CD4-positive, alpha-beta memory T cell (primary cell): ENCODE measurements around the gene PPP1R8. TPM values are rescaled to one million over a fixed set of nuclear protein-coding genes. Genes with fewer than 3 reads are reported as not detected.

ENCODE experiments used
- CTCF ChIA-PET: fragments of 350-600 bp; sonication (Branson Sonifier 250); formaldehyde crosslinking; loops from one replicate; lab custom pipeline; 2021; ENCODE audit warnings: inconsistent platforms; ENCODE audit not compliant: partially characterized antibody; lab: Charles Lee
- POLR2A ChIA-PET: fragments of 350-600 bp; sonication (Branson Sonifier 250); formaldehyde crosslinking; loops from one replicate; lab custom pipeline; 2021; ENCODE audit not compliant: partially characterized antibody; lab: Charles Lee
- DNase-seq, 5 donors: peaks; one replicate each; pipeline versions ENCODE4 v3.0.0 to v3.0.0-alpha.2; 2020 to 2022; ENCODE audit warnings: mixed read lengths in 1 of 5
- H3K27ac ChIP-seq: one replicate; pipeline ENCODE4 v1.7.0; 2013; ENCODE audit warnings: low read depth, low read length
- H3K27me3 ChIP-seq: 2 replicates; pipeline ENCODE4 v1.7.0; 2013; ENCODE audit warnings: mild to moderate bottlenecking, low read length, moderate library complexity; ENCODE audit not compliant: insufficient read depth
- H3K36me3 ChIP-seq: 2 replicates; pipeline ENCODE4 v1.7.0; 2013; ENCODE audit warnings: mild to moderate bottlenecking, low read length, moderate library complexity; ENCODE audit not compliant: insufficient read depth
- H3K4me1 ChIP-seq: 2 replicates; pipeline ENCODE4 v1.7.0; 2013; ENCODE audit warnings: mild to moderate bottlenecking, low read length, moderate library complexity; ENCODE audit not compliant: insufficient read depth
- H3K4me3 ChIP-seq, 2 donors: one replicate each; pipeline ENCODE4 v1.7.0; 2013; ENCODE audit warnings: low read length in 2 of 2, mild to moderate bottlenecking in 1 of 2
- H3K9me3 ChIP-seq, 2 donors: one replicate each; pipeline ENCODE4 v1.7.0; 2013; ENCODE audit warnings: low read length in 2 of 2, control low read depth in 1 of 2; ENCODE audit not compliant: control insufficient read depth in 1 of 2
- H3K27ac Mint-ChIP-seq, 7 donors: one replicate each; pipeline ENCODE4 v1.8.0; 2020 to 2021; ENCODE audit warnings: mixed read lengths in 7 of 7, mild to moderate bottlenecking in 6 of 7, inconsistent platforms in 3 of 7, moderate library complexity in 3 of 7
- H3K27me3 Mint-ChIP-seq, 2 donors: one replicate each; pipeline ENCODE4 v1.8.0; 2020 to 2021; ENCODE audit warnings: mixed read lengths in 2 of 2
- H3K36me3 Mint-ChIP-seq, 2 donors: one replicate each; pipeline ENCODE4 v1.8.0; 2020 to 2021; ENCODE audit warnings: mixed read lengths in 2 of 2, inconsistent platforms in 1 of 2, mild to moderate bottlenecking in 1 of 2
- H3K4me1 Mint-ChIP-seq, 4 donors: one replicate each; pipeline ENCODE4 v1.8.0; 2020 to 2021; ENCODE audit warnings: mixed read lengths in 4 of 4, mild to moderate bottlenecking in 1 of 4
- H3K4me3 Mint-ChIP-seq, 8 donors: one replicate each; pipeline ENCODE4 v1.8.0; 2020 to 2021; ENCODE audit warnings: mixed read lengths in 8 of 8, mild to moderate bottlenecking in 7 of 8, moderate library complexity in 6 of 8, inconsistent platforms in 3 of 8
- H3K9me3 Mint-ChIP-seq, 8 donors: one replicate each; pipeline ENCODE4 v1.8.0; 2020 to 2021; ENCODE audit warnings: mixed read lengths in 8 of 8, mild to moderate bottlenecking in 5 of 8, inconsistent platforms in 3 of 8, moderate library complexity in 1 of 8
- intact Hi-C: fragments of 100-400 bp; cut with micrococcal nuclease; formaldehyde crosslinking; loops from one replicate; pipeline ENCODE4 v1.15.1; 2023
- polyA plus RNA-seq, 2 donors: library from polyadenylated mRNA; unstranded; fragments of 300-500 nt; fragmentation: Illumina TruSeq; gene quantifications; one replicate each; pipeline ENCODE4 v1.2.3, GENCODE V29; 2021
- total RNA-seq, 2 experiments: library from RNA; stranded (reverse); gene quantifications; one replicate each; pipeline ENCODE4 v1.2.3, GENCODE V29; 2021

PPP1R8 gene
- total and polyA plus RNA-seq, 4 experiments from 2014 or later: 27.8 to 45.8 (median 40.0) TPM

DNA sequence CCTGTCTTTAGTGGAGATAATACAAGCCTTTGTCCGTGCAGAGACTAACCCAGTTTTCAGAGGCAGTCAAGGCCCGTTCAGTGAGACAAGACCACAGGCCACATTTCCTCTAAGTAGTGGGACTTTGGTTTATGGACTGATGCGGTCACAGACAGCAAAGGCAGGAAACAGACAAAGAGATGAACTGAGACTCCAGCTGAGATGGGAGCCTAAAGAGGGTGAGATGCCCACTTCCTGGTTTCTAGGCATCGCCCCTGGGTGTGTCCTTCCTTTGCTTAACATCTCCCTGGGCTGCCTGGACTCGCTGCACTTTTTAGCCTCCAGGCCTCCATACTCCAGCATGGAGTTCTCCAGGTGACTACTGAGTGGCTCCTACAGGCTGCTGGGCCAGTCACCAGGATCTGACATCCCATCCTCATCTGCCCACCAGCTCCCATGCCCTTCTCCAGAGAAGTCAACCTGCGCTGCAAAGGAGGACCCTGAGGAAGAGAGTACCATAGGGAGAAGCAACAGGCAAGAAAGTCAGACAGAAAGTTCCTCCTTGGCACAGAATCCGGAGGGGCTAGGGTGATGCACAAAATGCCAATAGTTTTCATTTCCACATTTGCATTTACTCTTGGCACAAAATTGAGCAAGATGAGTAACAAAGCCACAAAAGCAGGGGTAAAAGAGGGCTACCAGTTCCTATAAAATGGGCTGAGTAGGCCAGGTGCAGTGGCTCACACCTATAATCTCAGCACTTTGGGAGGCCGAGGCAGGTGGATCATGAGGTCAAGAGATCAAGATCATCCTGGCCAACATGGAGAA is 56.8 kb downstream of the PPP1R8 start:
- intact Hi-C loops: loop anchor here (2.0 kb wide), 2 partner anchors 15 to 29 kb away; partner anchors contain the start of gene THEMIS2
- Mint-ChIP-seq H3K4me3 (peak overlapping the region; percentile 54 to 89 (median 76)), H3K27ac (peak overlapping the region; percentile 85 to 94 (median 91)), H3K4me1 (peaks cover 40 to 96% (median 74%) of the 10 kb centered on the region in 4 donors), H3K27me3 (no peaks in the 10 kb centered on the region), H3K9me3 (no peaks in the 10 kb centered on the region), H3K36me3 (peaks cover 66 to 78% of the 10 kb centered on the region in 2 donors)
- ChIA-PET CTCF (interaction anchor here (0.7 kb wide), 1 partner anchor 22 kb away, joined by 4 read pairs; no protein-coding TSS in a partner anchor), POLR2A (interaction anchor here (1.0 to 2.6 kb wide), 3 partner anchors 12 to 18 kb away, joined by 5 to 17 read pairs (median 6); partner anchors contain the start of gene THEMIS2)
- H3K9me3 ChIP-seq: no peaks in the 10 kb centered on the region
- H3K4me3 ChIP-seq: peak overlapping the region in 1 of 2 donors; percentile 16
- H3K27ac ChIP-seq: peak overlapping the region; percentile 37
- peaks cover 73% of the 10 kb centered on the region for H3K4me1 ChIP-seq
- peak; percentile 46 to 67 (median 64) for DNase-seq
- no peaks in the 10 kb centered on the region for H3K27me3 ChIP-seq
- H3K36me3 ChIP-seq: peaks cover 42% of the 10 kb centered on the region

DNA sequence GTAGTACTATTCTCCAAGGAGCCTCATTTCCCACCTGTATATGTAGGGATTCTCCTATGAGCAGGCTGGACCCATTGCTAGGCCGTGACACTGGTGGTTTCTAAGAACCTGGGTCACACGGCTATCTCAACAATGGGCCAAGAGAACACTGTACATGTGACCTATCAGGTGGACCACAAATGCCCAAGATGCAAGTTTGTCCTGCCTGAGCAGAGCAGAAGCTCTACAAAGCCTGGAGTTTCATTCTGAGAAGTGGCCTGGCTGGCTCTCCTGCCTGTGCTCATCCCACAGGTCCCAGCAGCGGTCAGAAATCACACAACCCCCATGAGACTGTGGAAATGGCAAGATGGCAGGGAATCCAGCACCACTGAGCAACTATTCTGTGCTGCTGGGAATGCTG is 58.9 kb downstream of the PPP1R8 start:
- H3K4me3 Mint-ChIP-seq: peak overlapping the region in 3 of 8 donors; percentile 29 to 44 (median 39)
- peak overlapping the region; percentile 30 for H3K27ac ChIP-seq
- CTCF ChIA-PET: no interaction called here

DNA sequence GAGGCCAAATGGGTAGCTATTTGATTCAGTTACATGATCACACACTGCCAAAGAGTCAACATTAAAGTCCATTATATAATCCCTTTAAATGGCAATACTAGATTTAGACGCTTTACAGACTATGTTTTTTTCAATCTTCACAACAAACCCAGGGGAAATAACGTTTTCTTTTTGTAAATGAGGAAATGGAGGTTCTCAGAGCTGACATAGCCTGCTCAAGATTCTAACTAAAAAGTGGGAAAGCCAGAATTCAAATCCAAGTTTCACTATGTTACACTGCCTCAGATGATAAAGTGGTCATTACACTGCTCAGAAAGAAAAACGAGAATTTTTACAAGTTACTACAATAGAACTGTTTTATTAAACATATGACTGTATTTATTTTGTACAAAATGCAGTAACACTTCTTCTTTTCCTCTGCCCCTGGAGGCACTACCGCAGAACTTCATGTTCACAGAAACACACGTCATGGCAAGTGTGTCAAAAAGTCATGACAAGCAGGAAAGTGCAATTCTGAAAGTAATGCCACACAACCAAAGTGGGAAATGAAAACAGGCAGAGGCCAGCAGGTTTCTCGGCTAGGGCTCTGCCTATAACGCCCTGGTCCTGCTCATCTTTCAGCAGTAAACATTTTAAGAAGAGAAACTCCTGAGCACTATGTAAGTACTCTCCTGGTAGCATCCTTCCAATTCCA is 60.8 kb downstream of the PPP1R8 start:
- Mint-ChIP-seq H3K9me3 (no peaks in the 10 kb centered on the region), H3K4me1 (peaks cover 31 to 77% (median 54%) of the 10 kb centered on the region in 4 donors), H3K27me3 (no peaks in the 10 kb centered on the region), H3K27ac (peak overlapping the region; percentile 43 to 96 (median 89)), H3K4me3 (peak overlapping the region in 6 of 8 donors; percentile 8 to 80 (median 39)), H3K36me3 (peaks cover 55 to 71% of the 10 kb centered on the region in 2 donors)
- H3K27me3 ChIP-seq: no peaks in the 10 kb centered on the region
- CTCF ChIA-PET: interaction anchor here (1.5 kb wide), 1 partner anchor 34 kb away, joined by 3 read pairs; no protein-coding TSS in a partner anchor
- POLR2A ChIA-PET: interaction anchor here (0.8 kb wide), 1 partner anchor 18 kb away, joined by 3 read pairs; no protein-coding TSS in a partner anchor
- intact Hi-C loops: no loop called here
- H3K4me1 ChIP-seq: peaks cover 60% of the 10 kb centered on the region
- H3K4me3 ChIP-seq: no peak overlapping the region
- peak overlapping the region; percentile 52 for H3K27ac ChIP-seq
- DNase-seq: peak in 4 of 5 donors; percentile 33 to 67 (median 50)
- H3K36me3 ChIP-seq: peaks cover 37% of the 10 kb centered on the region
- no peaks in the 10 kb centered on the region for H3K9me3 ChIP-seq

More for the DNA sequence above, 58.9 kb downstream of the PPP1R8 start:
- H3K27ac Mint-ChIP-seq: peak overlapping the region in 6 of 7 donors; percentile 64 to 88 (median 77)
- no peaks in the 10 kb centered on the region for H3K9me3 Mint-ChIP-seq
- H3K4me1 ChIP-seq: peaks cover 77% of the 10 kb centered on the region
- peaks cover 41% of the 10 kb centered on the region for H3K36me3 ChIP-seq
- H3K27me3 ChIP-seq: no peaks in the 10 kb centered on the region
- intact Hi-C loops: no loop called here
- no peaks in the 10 kb centered on the region for H3K9me3 ChIP-seq
- no peaks in the 10 kb centered on the region for H3K27me3 Mint-ChIP-seq
- no peak overlapping the region for H3K4me3 ChIP-seq
- peaks cover 59 to 77% of the 10 kb centered on the region in 2 donors for H3K36me3 Mint-ChIP-seq
- POLR2A ChIA-PET: no interaction called here
- no peak for DNase-seq
- peaks cover 38 to 85% (median 67%) of the 10 kb centered on the region in 4 donors for H3K4me1 Mint-ChIP-seq

DNA sequence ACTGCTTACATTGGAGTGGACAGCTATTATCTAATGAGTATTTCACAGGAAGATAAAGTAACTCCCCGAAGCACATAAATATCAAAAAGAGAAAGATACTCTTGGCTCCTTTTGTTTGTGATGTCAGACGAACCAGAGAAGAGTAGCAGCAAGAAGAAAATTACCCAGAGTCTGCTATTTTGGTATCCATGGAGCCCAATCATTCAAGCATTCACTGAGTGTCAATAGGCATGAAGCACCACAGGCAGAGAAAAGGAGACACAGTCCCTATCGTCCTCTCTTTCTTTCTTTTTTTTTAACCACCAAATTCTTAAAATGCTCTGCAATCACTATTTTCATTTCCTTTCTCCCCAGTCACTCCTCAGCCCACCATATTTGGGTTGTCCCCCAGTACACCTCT is 63.9 kb downstream of the PPP1R8 start:
- Histone ChIP-seq H3K4me1 (peaks cover 29% of the 10 kb centered on the region), H3K4me3 (no peak overlapping the region), H3K9me3 (no peaks in the 10 kb centered on the region), H3K27me3 (no peaks in the 10 kb centered on the region), H3K27ac (no peak overlapping the region), H3K36me3 (peaks cover 53% of the 10 kb centered on the region)
- H3K27ac Mint-ChIP-seq: peak overlapping the region in 6 of 7 donors; percentile 44 to 89 (median 68)
- intact Hi-C loops: no loop called here
- H3K4me3 Mint-ChIP-seq: no peak overlapping the region
- H3K9me3 Mint-ChIP-seq: no peaks in the 10 kb centered on the region
- H3K36me3 Mint-ChIP-seq: peaks cover 49 to 67% of the 10 kb centered on the region in 2 donors
- DNase-seq: no peak
- H3K4me1 Mint-ChIP-seq: peaks cover 18 to 48% (median 31%) of the 10 kb centered on the region in 4 donors
- POLR2A ChIA-PET: no interaction called here
- CTCF ChIA-PET: interaction anchor here (1.2 kb wide), 1 partner anchor 37 kb away, joined by 3 read pairs; no protein-coding TSS in a partner anchor
- H3K27me3 Mint-ChIP-seq: no peaks in the 10 kb centered on the region

Other genes starting within 250 kb of the PPP1R8 start
- gene AHDC1, start 226.6 kb upstream of the PPP1R8 start, total RNA-seq: 10 to 100 TPM; 18.4 to 19.2 TPM
- 1 to 10 TPM in 1 of 2 donors, under 1 TPM in 1; 0.02 to 1.7 TPM for gene AHDC1, start 226.6 kb upstream of the PPP1R8 start, polyA plus RNA-seq
- 1 to 10 TPM; 2.7 to 2.9 TPM for gene FGR, start 195.6 kb upstream of the PPP1R8 start, total RNA-seq
- gene FGR, start 195.6 kb upstream of the PPP1R8 start, polyA plus RNA-seq: under 1 TPM; 0.12 to 0.15 TPM
- gene IFI6, start 158.6 kb upstream of the PPP1R8 start, total RNA-seq: 10 to 100 TPM; 23.0 to 24.9 TPM
- 100 to 1,000 TPM in 1 of 2 donors, 10 to 100 TPM in 1; 61.6 to 139 TPM for gene IFI6, start 158.6 kb upstream of the PPP1R8 start, polyA plus RNA-seq
- gene FAM76A, start 104.8 kb upstream of the PPP1R8 start, total RNA-seq: 10 to 100 TPM; 22.8 to 26.0 TPM
- 10 to 100 TPM in 1 of 2 donors, 1 to 10 TPM in 1; 3.1 to 10.3 TPM for gene FAM76A, start 104.8 kb upstream of the PPP1R8 start, polyA plus RNA-seq
- 10 to 100 TPM; 25.2 to 27.5 TPM for gene STX12, start 57.6 kb upstream of the PPP1R8 start, total RNA-seq
- gene STX12, start 57.6 kb upstream of the PPP1R8 start, polyA plus RNA-seq: 10 to 100 TPM; 13.7 to 17.8 TPM
- gene THEMIS2, start 41.8 kb downstream of the PPP1R8 start, total RNA-seq: 10 to 100 TPM; 60.5 to 64.8 TPM
- gene THEMIS2, start 41.8 kb downstream of the PPP1R8 start, polyA plus RNA-seq: 10 to 100 TPM; 39.3 to 68.5 TPM
- 10 to 100 TPM; 60.5 to 66.1 TPM for gene RPA2, start 83.8 kb downstream of the PPP1R8 start, total RNA-seq
- 100 to 1,000 TPM; 189 to 259 TPM for gene RPA2, start 83.8 kb downstream of the PPP1R8 start, polyA plus RNA-seq
- not detected for gene SMPDL3B, start 104.2 kb downstream of the PPP1R8 start, total RNA-seq
- gene SMPDL3B, start 104.2 kb downstream of the PPP1R8 start, polyA plus RNA-seq: not detected
- gene XKR8, start 129.2 kb downstream of the PPP1R8 start, total RNA-seq: 10 to 100 TPM; 13.1 to 14.5 TPM
- 10 to 100 TPM; 18.9 to 24.7 TPM for gene XKR8, start 129.2 kb downstream of the PPP1R8 start, polyA plus RNA-seq